HUES6 (cell line): ENCODE measurements around the gene NOPCHAP1.
A peak's percentile ranks its signal among the peaks of the same experiment; 100 is the strongest.

ENCODE experiments used
- H3K27ac ChIP-seq: 2 replicates; pipeline ENCODE4 v1.7.0; 2013; ENCODE audit warnings: low read depth, mild to moderate bottlenecking, low read length, inconsistent platforms
- H3K27me3 ChIP-seq: 2 replicates; pipeline ENCODE4 v1.6.1; 2013; ENCODE audit warnings: low read length; ENCODE audit not compliant: control insufficient read depth, insufficient read depth
- H3K36me3 ChIP-seq: 2 replicates; pipeline ENCODE4 v1.6.1; 2013; ENCODE audit warnings: low read length; ENCODE audit not compliant: control insufficient read depth, insufficient read depth
- H3K4me1 ChIP-seq: 2 replicates; pipeline ENCODE4 v1.6.1; 2013; ENCODE audit warnings: low read length; ENCODE audit not compliant: control insufficient read depth, insufficient read depth
- H3K4me3 ChIP-seq: 2 replicates; pipeline ENCODE4 v1.5.1; 2013; ENCODE audit warnings: low read depth, low read length
- H3K9ac ChIP-seq: one replicate; pipeline ENCODE4 v1.6.1; 2013; ENCODE audit warnings: mild to moderate bottlenecking, low read length
- H3K9me3 ChIP-seq: 2 replicates; pipeline ENCODE4 v1.6.1; 2013; ENCODE audit warnings: low read depth, low read length; ENCODE audit not compliant: control insufficient read depth, insufficient read depth

Gene NOPCHAP1

DNA sequence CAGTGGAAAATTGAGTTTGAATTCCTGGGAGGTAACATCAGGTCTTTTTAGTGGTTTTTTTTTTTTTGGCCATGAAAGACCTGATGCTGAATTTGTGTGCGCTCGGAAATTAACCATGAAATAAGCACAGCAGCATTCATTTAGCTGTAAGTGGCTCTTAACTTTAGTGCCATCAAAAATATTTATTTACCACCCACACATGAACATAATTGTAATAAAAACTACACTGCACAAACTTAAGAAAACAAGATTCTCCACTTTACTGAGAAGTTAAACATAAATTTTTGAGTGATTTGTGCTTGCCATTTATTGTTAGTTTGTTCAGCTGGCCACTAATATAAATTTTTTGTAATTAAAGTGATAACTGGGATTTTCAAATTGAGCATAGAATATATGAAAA, 30.4 kb upstream of the NOPCHAP1 start:
- H3K27me3 ChIP-seq: peaks cover 51% of the 10 kb centered on the region
- no peaks in the 10 kb centered on the region for H3K9me3 ChIP-seq
- no peak overlapping the region for H3K4me3 ChIP-seq
- no peak overlapping the region for H3K27ac ChIP-seq
- H3K36me3 ChIP-seq: no peaks in the 10 kb centered on the region
- H3K9ac ChIP-seq: no peak overlapping the region
- peaks cover 11% of the 10 kb centered on the region; the same call in 1 of the 2 replicates for H3K4me1 ChIP-seq

DNA sequence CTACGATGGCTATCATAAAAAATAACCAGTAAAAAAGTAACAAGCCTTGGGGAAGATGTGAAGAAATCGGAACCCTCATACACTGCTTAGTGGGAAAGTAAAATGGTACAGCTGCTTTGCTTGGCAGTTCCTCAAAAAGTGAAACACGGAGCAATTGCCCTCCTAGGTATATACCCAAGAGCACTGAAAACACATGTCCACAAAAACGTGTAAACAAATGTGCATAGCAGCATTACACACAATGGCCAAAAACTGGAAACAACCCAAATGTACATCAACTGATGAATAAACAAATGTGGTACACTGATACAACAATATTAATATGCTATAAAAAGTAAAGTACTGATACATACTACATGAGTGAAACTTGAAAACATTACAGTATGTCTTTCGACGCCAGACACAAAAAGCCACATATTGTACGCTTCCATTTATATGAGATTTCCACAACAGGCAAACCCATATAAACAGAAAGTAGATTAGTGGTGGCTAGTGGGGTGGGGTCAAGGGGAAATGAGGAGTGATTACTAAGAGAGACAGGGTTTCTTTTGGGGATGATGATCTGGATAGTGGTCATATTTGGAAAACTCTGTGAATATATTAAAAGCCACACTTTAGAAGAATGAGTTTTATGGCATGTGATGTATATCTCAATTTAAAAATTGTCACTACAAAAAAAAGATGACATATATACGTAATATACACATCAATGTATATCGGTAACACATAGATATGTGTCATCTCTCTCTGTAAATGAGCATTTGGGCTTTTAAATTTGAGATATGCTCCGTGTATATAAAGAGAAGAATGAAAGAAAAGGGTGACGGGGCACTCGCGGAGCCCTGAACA, 29.0 kb upstream of the NOPCHAP1 start:
- H3K9ac ChIP-seq: peak overlapping the region; percentile 49
- H3K4me1 ChIP-seq: peaks cover 11% of the 10 kb centered on the region; the same call in 1 of the 2 replicates
- H3K4me3 ChIP-seq: peak overlapping the region; percentile 77
- H3K9me3 ChIP-seq: no peaks in the 10 kb centered on the region
- peaks cover 51% of the 10 kb centered on the region for H3K27me3 ChIP-seq
- H3K36me3 ChIP-seq: no peaks in the 10 kb centered on the region
- H3K27ac ChIP-seq: no peak overlapping the region

DNA sequence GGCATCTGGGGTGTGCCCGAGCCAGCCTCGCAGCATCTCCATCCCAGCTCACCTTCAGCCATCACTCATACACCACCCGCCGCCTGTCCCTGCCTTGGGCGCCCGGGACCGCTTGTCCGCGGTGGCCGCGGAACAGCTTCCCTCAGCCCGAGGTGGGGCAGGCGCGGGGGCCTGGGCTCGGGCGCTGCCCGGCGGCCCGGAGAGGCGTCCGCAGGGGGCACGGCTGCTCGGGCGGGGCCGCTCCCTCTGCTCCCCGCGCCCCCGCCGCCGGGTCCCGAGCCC, 28.5 kb upstream of the NOPCHAP1 start:
- H3K27me3 ChIP-seq: peaks cover 51% of the 10 kb centered on the region
- peak overlapping the region; percentile 77 for H3K4me3 ChIP-seq
- H3K4me1 ChIP-seq: peaks cover 11% of the 10 kb centered on the region; the same call in 1 of the 2 replicates
- peak overlapping the region; percentile 49 for H3K9ac ChIP-seq
- H3K36me3 ChIP-seq: no peaks in the 10 kb centered on the region
- no peaks in the 10 kb centered on the region for H3K9me3 ChIP-seq
- no peak overlapping the region for H3K27ac ChIP-seq

DNA sequence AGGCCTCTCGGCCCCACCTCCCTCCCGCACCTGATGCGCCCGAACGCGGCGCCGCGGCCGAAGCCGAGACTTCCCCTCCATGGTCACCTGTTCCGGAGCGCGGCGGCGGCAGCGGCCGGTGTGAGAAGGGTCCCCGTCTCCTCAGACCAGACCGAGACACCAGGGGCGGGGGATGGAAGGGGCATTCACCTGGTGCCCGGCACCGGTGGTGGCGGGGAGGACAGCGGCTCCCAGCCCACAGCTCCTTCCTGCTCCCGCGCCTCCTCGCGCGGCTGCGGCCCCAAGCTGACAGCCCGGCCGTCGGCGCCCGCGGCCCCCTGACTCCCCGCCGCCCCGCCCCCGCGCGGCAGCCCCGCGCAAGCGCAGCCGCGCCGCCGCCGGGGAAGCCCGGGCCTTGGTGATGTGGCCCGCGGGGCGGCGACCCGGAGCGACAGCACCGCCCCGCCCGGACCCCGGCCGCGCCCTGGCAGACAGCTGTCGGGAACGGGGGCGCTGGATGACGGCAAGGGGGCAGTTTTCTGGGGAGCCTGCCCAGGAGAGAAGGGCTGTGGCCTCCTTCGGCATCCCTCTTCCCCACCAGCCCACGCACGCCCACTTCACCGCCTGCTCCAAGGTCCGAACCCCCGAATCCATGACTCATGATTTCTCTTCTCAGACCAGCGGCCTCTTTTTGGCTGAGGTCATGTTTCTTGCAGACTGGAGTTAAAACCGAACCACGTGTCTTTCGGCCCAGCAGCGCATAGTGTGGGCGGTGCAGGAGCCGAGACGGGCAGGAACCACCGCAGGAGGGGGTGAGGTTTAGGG, 27.9 kb upstream of the NOPCHAP1 start, which contains the start of gene SLC41A2:
TSS of gene SLC41A2 (minus strand) at position 290 of the 804 bp plus-strand sequence. CDS start 29,763 bp downstream, outside the sequence.
- peak within 1 kb of the TSS; percentile 39; the same call in 1 of the 2 replicates for H3K27ac ChIP-seq

DNA sequence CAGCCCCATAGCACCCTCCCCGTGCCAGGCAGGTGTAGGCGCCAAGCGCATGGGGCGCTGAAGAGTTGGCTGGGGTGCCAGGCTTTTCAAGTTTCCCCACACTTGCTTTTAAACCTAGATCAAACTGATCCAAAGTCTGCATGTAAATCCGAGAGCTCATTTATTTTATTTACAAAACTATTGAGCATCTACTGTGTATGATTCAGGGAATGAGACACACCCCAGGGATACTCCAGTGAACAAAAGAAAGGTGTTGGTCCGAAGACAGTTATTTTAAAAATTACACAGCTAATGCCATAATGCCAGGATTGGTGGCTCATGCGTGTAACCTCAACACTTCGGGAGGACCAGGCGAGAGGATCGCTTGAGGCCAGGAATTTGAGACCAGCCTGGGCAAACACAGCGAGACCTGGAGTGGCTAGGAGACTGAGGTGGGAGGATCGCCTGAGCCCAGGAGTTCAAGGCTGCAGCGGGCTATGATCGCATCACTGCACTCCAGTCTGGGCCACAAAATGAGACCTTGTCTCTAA, 27.2 kb upstream of the NOPCHAP1 start:
- Histone ChIP-seq H3K9me3 (no peaks in the 10 kb centered on the region), H3K4me1 (peaks cover 15% of the 10 kb centered on the region), H3K4me3 (peak overlapping the region; percentile 77), H3K9ac (peak overlapping the region; percentile 88), H3K27me3 (peaks cover 48% of the 10 kb centered on the region), H3K27ac (no peak overlapping the region), H3K36me3 (no peaks in the 10 kb centered on the region)

More for the DNA sequence above, 27.9 kb upstream of the NOPCHAP1 start, which contains the start of gene SLC41A2:
- Histone ChIP-seq H3K36me3 (no peaks in the 10 kb centered on the region), H3K9ac (peak within 1 kb of the TSS; percentile 88), H3K4me1 (peaks cover 15% of the 10 kb centered on the region), H3K27me3 (peaks cover 51% of the 10 kb centered on the region), H3K4me3 (peak within 1 kb of the TSS; percentile 77), H3K9me3 (no peaks in the 10 kb centered on the region)

DNA sequence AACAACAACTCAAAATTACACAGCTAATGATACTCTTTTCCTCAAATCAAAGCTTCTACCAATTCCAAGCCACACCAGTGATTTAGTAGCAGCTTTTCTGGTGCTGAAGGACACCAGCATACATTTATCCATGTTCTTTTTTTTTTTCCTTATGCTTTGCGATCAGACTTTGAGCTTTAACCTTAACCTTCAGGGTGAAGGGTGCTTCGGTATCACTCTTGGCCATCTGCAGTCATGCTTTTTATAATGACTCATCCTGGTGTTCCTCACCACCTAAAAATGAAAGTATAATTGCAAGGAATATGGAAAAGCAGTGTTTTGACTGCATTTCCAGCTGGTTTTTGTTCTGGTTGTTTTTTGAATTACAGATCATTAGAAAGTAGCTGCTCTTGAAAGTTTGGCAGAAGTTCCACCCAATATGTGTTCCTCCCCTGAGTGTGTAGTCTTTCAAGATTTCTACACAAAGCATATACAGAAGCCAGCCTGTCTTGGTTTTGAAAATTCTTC, 26.7 kb upstream of the NOPCHAP1 start:
- Histone ChIP-seq H3K4me1 (peaks cover 15% of the 10 kb centered on the region), H3K36me3 (no peaks in the 10 kb centered on the region), H3K27ac (no peak overlapping the region), H3K9me3 (no peaks in the 10 kb centered on the region), H3K4me3 (no peak overlapping the region), H3K9ac (no peak overlapping the region), H3K27me3 (peaks cover 43% of the 10 kb centered on the region)

DNA sequence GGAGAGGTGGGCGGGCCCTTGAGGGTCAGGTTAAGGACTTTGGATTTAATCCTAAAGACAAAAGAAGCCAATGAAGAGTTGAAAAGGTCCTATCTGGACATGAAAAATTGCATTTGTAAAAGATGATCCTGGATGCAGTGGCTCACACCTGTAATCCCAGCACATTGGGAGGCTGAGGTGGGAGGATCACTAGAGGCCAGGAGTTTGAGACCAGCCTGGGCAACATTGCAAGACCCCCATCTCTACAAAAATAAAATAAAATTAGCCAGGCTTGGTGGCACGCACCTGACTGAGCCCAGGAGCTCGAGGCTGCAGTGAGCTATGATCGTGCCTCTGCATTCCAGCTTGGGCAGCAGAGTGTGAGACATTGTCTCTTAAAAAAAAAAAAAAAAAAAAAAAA, 25.7 kb upstream of the NOPCHAP1 start:
- H3K9ac ChIP-seq: no peak overlapping the region
- peaks cover 15% of the 10 kb centered on the region for H3K4me1 ChIP-seq
- H3K9me3 ChIP-seq: no peaks in the 10 kb centered on the region; the same call in 1 of the 2 replicates
- no peak overlapping the region for H3K4me3 ChIP-seq
- H3K36me3 ChIP-seq: no peaks in the 10 kb centered on the region
- H3K27me3 ChIP-seq: peaks cover 38% of the 10 kb centered on the region
- H3K27ac ChIP-seq: no peak overlapping the region

DNA sequence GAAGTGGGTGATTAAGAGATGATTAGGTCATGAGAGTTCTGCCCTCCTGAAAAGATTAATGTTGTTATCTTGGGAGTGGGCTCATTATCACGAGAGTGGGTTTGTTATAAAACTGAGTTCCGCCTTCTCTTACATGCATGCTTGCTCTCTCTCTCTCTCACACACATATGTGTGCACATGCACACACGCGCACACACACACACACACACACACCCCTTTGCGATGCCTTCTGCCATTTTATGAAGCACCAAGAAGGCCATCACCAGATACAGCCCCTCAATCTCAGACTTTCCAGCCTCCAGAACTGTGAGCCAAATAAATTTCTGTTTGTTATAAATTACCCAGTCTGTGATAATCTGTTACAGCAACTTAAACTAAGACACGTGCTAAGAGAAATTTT, 22.4 kb upstream of the NOPCHAP1 start:
- peaks cover 15% of the 10 kb centered on the region for H3K4me1 ChIP-seq
- H3K27ac ChIP-seq: no peak overlapping the region
- H3K4me3 ChIP-seq: no peak overlapping the region
- no peak overlapping the region for H3K9ac ChIP-seq
- H3K36me3 ChIP-seq: no peaks in the 10 kb centered on the region
- H3K9me3 ChIP-seq: no peaks in the 10 kb centered on the region; the same call in 1 of the 2 replicates
- H3K27me3 ChIP-seq: peaks cover 14% of the 10 kb centered on the region

DNA sequence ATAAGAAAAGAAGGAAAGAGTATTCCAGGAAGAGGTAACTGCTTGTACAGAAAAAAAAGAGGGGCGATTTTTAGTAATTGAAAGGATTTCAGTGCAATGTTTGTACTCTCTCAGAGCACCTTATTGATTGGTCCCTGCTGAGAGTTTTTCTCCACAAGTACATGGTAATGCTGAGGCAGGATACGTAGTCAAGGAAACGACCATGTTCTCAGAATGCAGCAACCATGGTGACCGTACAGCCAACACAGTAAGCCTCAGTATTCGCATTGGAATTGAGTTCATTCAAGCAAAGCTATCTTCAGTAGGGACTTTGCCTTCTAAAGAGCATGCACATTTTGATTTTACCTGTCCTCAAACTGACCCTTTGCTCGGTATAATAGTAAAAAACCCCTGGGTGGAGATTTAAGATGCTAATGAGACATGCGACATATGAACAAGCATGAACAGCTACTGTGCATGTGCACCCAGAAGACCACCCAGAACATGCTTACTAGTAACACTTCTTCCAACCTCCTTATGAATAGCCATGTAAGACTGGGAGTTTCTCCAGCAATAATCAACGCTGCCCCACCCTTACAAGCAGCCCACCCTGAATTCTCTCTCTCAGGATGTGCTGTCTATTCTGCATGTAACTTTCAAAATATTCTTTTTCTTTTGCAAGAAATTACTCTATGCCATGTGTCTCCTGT, 21.8 kb upstream of the NOPCHAP1 start:
- Histone ChIP-seq H3K9me3 (no peaks in the 10 kb centered on the region; the same call in 1 of the 2 replicates), H3K36me3 (no peaks in the 10 kb centered on the region), H3K27ac (no peak overlapping the region), H3K27me3 (peaks cover 8% of the 10 kb centered on the region), H3K4me3 (no peak overlapping the region), H3K4me1 (peaks cover 9% of the 10 kb centered on the region), H3K9ac (no peak overlapping the region)

DNA sequence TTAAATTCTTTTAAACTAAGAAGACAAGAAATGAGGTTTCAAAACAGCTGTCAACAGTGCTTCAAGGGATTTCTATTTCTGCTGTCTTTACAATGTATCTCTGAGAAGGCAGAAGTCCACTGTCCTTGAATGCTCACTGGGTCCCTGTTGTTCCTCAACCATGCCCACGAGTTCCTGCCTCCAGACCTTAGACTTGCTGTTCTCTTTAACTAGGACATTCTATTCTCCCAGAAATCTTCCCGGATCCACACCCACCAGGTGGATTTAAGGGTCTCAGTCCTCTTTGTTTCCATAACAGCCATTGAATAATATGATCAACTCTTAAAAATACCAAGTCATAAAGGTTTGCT, 21.3 kb upstream of the NOPCHAP1 start:
- H3K9ac ChIP-seq: no peak overlapping the region
- H3K27me3 ChIP-seq: peaks cover 3% of the 10 kb centered on the region; the same call in 1 of the 2 replicates
- H3K9me3 ChIP-seq: no peaks in the 10 kb centered on the region; the same call in 1 of the 2 replicates
- H3K4me1 ChIP-seq: peaks cover 9% of the 10 kb centered on the region; the same call in 1 of the 2 replicates
- H3K36me3 ChIP-seq: no peaks in the 10 kb centered on the region
- no peak overlapping the region for H3K27ac ChIP-seq
- H3K4me3 ChIP-seq: no peak overlapping the region
